DND-41 (cell line): Measurements from ENCODE around the gene SAP30L.

Experiments used
- CTCF ChIP-seq: IDR thresholded peaks from 2 replicates; pipeline ENCODE4 v1.5.1; 2012; ENCODE audit warnings: borderline replicate concordance, low read length, moderate library complexity, mild to moderate bottlenecking; ENCODE audit not compliant: poor library complexity, severe bottlenecking; ENCODE audit errors: extremely low read depth
- EZH2 ChIP-seq: IDR thresholded peaks from 3 replicates; pipeline ENCODE4 v1.6.1; 2012; ENCODE audit warnings: borderline replicate concordance, low read depth, mild to moderate bottlenecking, moderate library complexity, low read length, inconsistent platforms; ENCODE audit not compliant: severe bottlenecking

GRCh38 chr5:154397652-154398406 is 48.0 kb upstream of the SAP30L start:
- TF ChIP-seq CTCF (no peak), EZH2 (no peak)
